Activated CD4-positive, alpha-beta T cell treated with anti-CD3 and anti-CD28 coated beads, Interleukin-2, amount 50 U/mL, for 48 hours (primary cell): ENCODE results near the gene CTSH.
"Not testable (repeated sequence)": the region's sequence is repeated elsewhere in the genome, so short reads cannot be mapped to it uniquely, and the experiment has no call there.

Experiments
- DNase-seq, 2 experiments: peaks; one replicate each; pipeline ENCODE4 v3.0.0-alpha.2; 2020

CTSH gene

GRCh38 chr15:78921940-78922339, 22.9 kb downstream of the CTSH start:
- DNase-seq = no peak

- DNase-seq = no peak
Observed at GRCh38 chr15:78921517-78921916, 23.3 kb downstream of the CTSH start.

GRCh38 chr15:78917888-78918287, 27.0 kb downstream of the CTSH start:
- no peak for DNase-seq

- no peak for DNase-seq
Observed at GRCh38 chr15:78916088-78916487, 28.8 kb downstream of the CTSH start.

GRCh38 chr15:78915341-78916087, 29.3 kb downstream of the CTSH start:
- no peak for DNase-seq

GRCh38 chr15:78914027-78914764, 30.6 kb downstream of the CTSH start:
- no peak for DNase-seq

GRCh38 chr15:78913012-78913411, 31.8 kb downstream of the CTSH start:
- no peak for DNase-seq

- DNase-seq = no peak
Observed at GRCh38 chr15:78912316-78912715, 32.5 kb downstream of the CTSH start.

- no peak for DNase-seq
Observed at GRCh38 chr15:78910271-78910670, 34.6 kb downstream of the CTSH start.

GRCh38 chr15:78909791-78910228, 35.0 kb downstream of the CTSH start:
- DNase-seq = peak; percentile 19 to 26

- DNase-seq = no peak
Observed at GRCh38 chr15:78909160-78909695, 35.6 kb downstream of the CTSH start.

- no peak for DNase-seq
Observed at GRCh38 chr15:78907577-78907976, 37.3 kb downstream of the CTSH start.

GRCh38 chr15:78906316-78906620, 38.6 kb downstream of the CTSH start:
- no peak for DNase-seq

- no peak for DNase-seq
Observed at GRCh38 chr15:78904599-78905358, 40.1 kb downstream of the CTSH start.

GRCh38 chr15:78902281-78903032, 42.4 kb downstream of the CTSH start:
- not testable (repeated sequence) for DNase-seq

- not testable (repeated sequence) for DNase-seq
Observed at GRCh38 chr15:78900819-78901533, 43.9 kb downstream of the CTSH start.

GRCh38 chr15:78898540-78898939, 46.3 kb downstream of the CTSH start:
- DNase-seq = no peak

GRCh38 chr15:78895471-78895870, 49.4 kb downstream of the CTSH start:
- no peak for DNase-seq

- no peak for DNase-seq
Observed at GRCh38 chr15:78893538-78893937, 51.3 kb downstream of the CTSH start.

GRCh38 chr15:78889000-78889399, 55.8 kb downstream of the CTSH start:
- no peak for DNase-seq

GRCh38 chr15:78881681-78882080, 63.2 kb downstream of the CTSH start:
- DNase-seq = no peak

GRCh38 chr15:78880813-78881212, 64.0 kb downstream of the CTSH start:
- no peak for DNase-seq
